ENCODE data around the gene MYF6. TPM values are rescaled to one million over a fixed set of nuclear protein-coding genes. Genes with fewer than 3 reads are reported as not detected.

MYF6 gene
- total RNA-seq, 1 experiment from 2014 or later, result not detected

DNA sequence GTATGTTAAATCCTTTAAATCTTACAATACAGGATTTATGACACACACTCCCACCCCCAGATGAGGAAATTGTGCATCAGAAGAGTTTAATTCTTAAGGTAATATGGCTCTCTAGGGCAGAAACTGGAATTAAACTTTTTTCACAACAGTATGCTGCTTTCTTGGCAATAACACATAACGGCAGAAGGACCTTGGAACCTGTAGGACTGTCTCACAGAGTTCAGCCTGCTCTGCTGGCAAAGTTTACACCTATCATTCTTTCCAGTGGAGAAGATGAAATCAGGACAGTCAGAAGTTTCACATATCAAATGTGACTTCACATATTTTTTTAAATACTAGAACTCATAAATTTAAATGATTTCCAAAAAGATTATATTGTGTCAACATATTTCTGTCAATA lies 30.6 kb upstream of the MYF6 start:
- Mint-ChIP-seq H3K4me3 (ENCODE audit: low read depth, unreplicated experiment) (no peak overlapping the region), H3K4me1 (ENCODE audit: low read depth, unreplicated experiment) (no peaks in the 10 kb centered on the region), H3K36me3 (ENCODE audit: insufficient read depth, unreplicated experiment) (no peaks in the 10 kb centered on the region), H3K27me3 (ENCODE audit: unreplicated experiment) (no peaks in the 10 kb centered on the region), H3K9me3 (ENCODE audit: low read depth, unreplicated experiment) (no peaks in the 10 kb centered on the region), H3K27ac (ENCODE audit: unreplicated experiment) (no peak overlapping the region)
- intact Hi-C loops (cut with micrococcal nuclease; ENCODE audit: unreplicated experiment), result no loop called here
- no TSS peak for BruUV-seq (replicated peaks)
- TF ChIP-seq, protein P1, sequence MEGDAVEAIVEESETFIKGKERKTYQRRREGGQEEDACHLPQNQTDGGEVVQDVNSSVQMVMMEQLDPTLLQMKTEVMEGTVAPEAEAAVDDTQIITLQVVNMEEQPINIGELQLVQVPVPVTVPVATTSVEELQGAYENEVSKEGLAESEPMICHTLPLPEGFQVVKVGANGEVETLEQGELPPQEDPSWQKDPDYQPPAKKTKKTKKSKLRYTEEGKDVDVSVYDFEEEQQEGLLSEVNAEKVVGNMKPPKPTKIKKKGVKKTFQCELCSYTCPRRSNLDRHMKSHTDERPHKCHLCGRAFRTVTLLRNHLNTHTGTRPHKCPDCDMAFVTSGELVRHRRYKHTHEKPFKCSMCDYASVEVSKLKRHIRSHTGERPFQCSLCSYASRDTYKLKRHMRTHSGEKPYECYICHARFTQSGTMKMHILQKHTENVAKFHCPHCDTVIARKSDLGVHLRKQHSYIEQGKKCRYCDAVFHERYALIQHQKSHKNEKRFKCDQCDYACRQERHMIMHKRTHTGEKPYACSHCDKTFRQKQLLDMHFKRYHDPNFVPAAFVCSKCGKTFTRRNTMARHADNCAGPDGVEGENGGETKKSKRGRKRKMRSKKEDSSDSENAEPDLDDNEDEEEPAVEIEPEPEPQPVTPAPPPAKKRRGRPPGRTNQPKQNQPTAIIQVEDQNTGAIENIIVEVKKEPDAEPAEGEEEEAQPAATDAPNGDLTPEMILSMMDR (IDR thresholded peaks at IDR 0.05; ENCODE audit: unreplicated experiment), result no peak
- CTCF ChIA-PET, result no interaction called here
- no peak for DNase-seq

DNA sequence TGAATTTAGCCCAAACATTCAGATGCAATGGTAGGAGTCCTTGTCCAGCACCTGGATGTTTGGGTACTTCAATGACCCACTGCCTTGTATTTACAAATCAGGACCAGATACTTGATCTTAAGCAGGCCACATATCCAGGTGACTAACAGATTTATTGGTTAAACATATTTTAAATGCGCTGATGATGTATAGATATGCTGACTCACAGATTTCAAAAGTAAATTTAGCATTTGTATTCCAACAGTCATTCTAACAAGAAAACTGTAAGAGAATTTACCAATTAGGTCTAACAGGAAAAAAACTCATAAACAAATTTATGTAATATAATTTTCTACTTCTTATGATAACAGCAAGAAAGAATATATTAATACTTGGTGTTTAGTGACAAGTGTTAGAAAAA lies 29.4 kb upstream of the MYF6 start:
- H3K27me3 Mint-ChIP-seq (ENCODE audit: unreplicated experiment), result no peaks in the 10 kb centered on the region
- H3K27ac Mint-ChIP-seq (ENCODE audit: unreplicated experiment), result no peak overlapping the region
- H3K9me3 Mint-ChIP-seq (ENCODE audit: low read depth, unreplicated experiment), result no peaks in the 10 kb centered on the region
- no TSS peak for BruUV-seq (replicated peaks)
- no peak overlapping the region for H3K4me3 Mint-ChIP-seq (ENCODE audit: low read depth, unreplicated experiment)
- CTCF ChIA-PET, result no interaction called here
- TF ChIP-seq, protein P1 (IDR thresholded peaks at IDR 0.05; ENCODE audit: unreplicated experiment), result no peak
- H3K36me3 Mint-ChIP-seq (ENCODE audit: insufficient read depth, unreplicated experiment), result no peaks in the 10 kb centered on the region
- intact Hi-C loops (cut with micrococcal nuclease; ENCODE audit: unreplicated experiment), result no loop called here
- DNase-seq, result no peak
- no peaks in the 10 kb centered on the region for H3K4me1 Mint-ChIP-seq (ENCODE audit: low read depth, unreplicated experiment)

DNA sequence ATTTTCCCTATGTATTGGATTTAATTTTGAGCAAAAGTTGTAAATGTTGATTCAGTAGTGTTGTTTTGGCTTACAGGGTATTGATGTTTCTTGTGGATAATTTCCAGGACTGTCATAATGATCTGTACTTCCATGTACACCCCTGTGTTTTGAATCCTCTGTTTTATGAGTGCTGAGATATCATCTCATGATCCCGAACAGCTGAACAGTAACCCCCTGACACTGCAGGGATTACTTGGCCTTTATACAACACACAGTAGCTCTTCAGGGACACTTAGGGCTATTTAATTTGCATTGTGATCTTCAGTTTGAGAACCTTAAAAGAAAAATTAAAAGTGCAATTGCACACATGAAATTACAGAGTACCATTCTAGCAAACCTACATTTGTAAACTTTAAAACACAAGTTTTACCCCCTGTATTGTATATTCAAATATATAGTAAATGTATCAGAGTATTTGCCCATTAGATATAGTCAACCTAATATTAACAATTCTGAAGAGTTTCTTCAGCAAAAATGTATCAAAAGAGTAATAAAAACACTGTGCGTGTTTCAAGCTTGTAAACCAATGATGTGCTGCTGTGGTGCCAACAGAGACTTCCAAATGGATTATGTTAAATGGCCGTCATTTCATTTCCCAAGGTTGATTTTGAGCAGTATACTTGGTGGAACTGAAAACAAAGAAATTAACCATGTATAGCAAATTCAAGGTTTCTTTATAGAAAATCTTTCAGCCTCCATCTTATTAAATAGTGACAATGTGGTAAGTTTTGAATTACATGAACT lies 27.9 kb upstream of the MYF6 start:
- no peak overlapping the region for H3K4me3 Mint-ChIP-seq (ENCODE audit: low read depth, unreplicated experiment)
- no TSS peak for BruUV-seq (replicated peaks)
- TF ChIP-seq, protein P1 (IDR thresholded peaks at IDR 0.05; ENCODE audit: unreplicated experiment), result no peak
- H3K9me3 Mint-ChIP-seq (ENCODE audit: low read depth, unreplicated experiment), result no peaks in the 10 kb centered on the region
- H3K27ac Mint-ChIP-seq (ENCODE audit: unreplicated experiment), result no peak overlapping the region
- intact Hi-C loops (cut with micrococcal nuclease; ENCODE audit: unreplicated experiment), result no loop called here
- H3K4me1 Mint-ChIP-seq (ENCODE audit: low read depth, unreplicated experiment), result no peaks in the 10 kb centered on the region
- H3K27me3 Mint-ChIP-seq (ENCODE audit: unreplicated experiment), result no peaks in the 10 kb centered on the region
- H3K36me3 Mint-ChIP-seq (ENCODE audit: insufficient read depth, unreplicated experiment), result no peaks in the 10 kb centered on the region
- CTCF ChIA-PET, result interaction anchor here (0.6 kb wide), 1 partner anchor 17 kb away, joined by 3 read pairs; no protein-coding TSS in a partner anchor
- no peak for DNase-seq

DNA sequence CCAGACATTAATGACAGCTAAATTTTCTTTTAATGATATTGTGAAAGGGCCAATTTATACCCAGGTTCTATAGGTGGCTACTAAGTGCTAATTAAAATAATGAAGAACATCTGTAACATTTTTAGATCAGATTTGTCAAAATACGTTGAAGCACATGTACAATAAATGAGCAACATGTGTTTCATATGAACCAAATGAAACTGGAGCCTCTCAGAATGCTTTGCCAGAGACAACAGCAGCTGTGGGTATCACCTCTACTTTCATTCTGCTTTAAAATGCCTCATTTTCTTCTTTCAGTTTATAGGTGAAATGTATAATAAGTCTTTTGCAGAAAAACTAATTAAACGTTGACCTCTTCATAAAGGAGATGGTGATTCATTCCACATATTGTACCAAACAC lies 26.1 kb upstream of the MYF6 start:
- BruUV-seq (replicated peaks), result no TSS peak
- H3K36me3 Mint-ChIP-seq (ENCODE audit: insufficient read depth, unreplicated experiment), result no peaks in the 10 kb centered on the region
- H3K4me1 Mint-ChIP-seq (ENCODE audit: low read depth, unreplicated experiment), result no peaks in the 10 kb centered on the region
- TF ChIP-seq, protein P1 (IDR thresholded peaks at IDR 0.05; ENCODE audit: unreplicated experiment), result no peak
- H3K9me3 Mint-ChIP-seq (ENCODE audit: low read depth, unreplicated experiment), result no peaks in the 10 kb centered on the region
- no peak overlapping the region for H3K27ac Mint-ChIP-seq (ENCODE audit: unreplicated experiment)
- DNase-seq, result no peak
- H3K4me3 Mint-ChIP-seq (ENCODE audit: low read depth, unreplicated experiment), result no peak overlapping the region
- CTCF ChIA-PET, result no interaction called here
- intact Hi-C loops (cut with micrococcal nuclease; ENCODE audit: unreplicated experiment), result no loop called here
- no peaks in the 10 kb centered on the region for H3K27me3 Mint-ChIP-seq (ENCODE audit: unreplicated experiment)

All from Calu3 (cell line).